Urinary bladder (tissue), 4 donors: Measurements from ENCODE around the gene RHD. TPM values are rescaled to one million over a fixed set of nuclear protein-coding genes. Genes with fewer than 3 reads are reported as not detected.
A peak's percentile ranks its signal among the peaks of the same experiment; 100 is the strongest.
"Not testable (repeated sequence)": the region's sequence is repeated elsewhere in the genome, so short reads cannot be mapped to it uniquely, and the experiment has no call there.

ENCODE experiments used
- DNase-seq: peaks from one replicate; pipeline ENCODE4 v3.0.0-alpha.2; 2015; ENCODE audit errors: extremely low spot score
- H3K27ac ChIP-seq: one replicate; pipeline ENCODE4 v1.5.1; 2013; ENCODE audit warnings: low read depth, mild to moderate bottlenecking, moderate library complexity
- H3K36me3 ChIP-seq: one replicate; pipeline ENCODE4 v1.6.1; 2013; ENCODE audit warnings: mild to moderate bottlenecking, moderate library complexity; ENCODE audit not compliant: insufficient read depth
- H3K4me1 ChIP-seq: one replicate; pipeline ENCODE4 v1.6.1; 2013; ENCODE audit warnings: mild to moderate bottlenecking, moderate library complexity; ENCODE audit not compliant: insufficient read depth
- H3K4me3 ChIP-seq: one replicate; pipeline ENCODE4 v1.5.1; 2013; ENCODE audit warnings: low read depth, low read length
- WGBS: extraction: QIAGEN DNeasy Blood & Tissue Kit; methylation state at CpG from one replicate; pipeline ENCODE4 v1.1.7; 2013; 5-methylcytosine and 5-hydroxymethylcytosine counted together
- polyA plus RNA-seq: library from polyadenylated mRNA; stranded (reverse); fragments of 200-250 nt; gene quantifications from one replicate; pipeline ENCODE4 v1.2.3, GENCODE V29; 2013
- total RNA-seq: library from RNA; depleted of rRNA; stranded (reverse); fragments of >200 nt; gene quantifications from one replicate; pipeline ENCODE4 v1.2.3, GENCODE V29; 2014
- donor health status: healthy with polysubstance abuse.
- donor health status: healthy.

Gene RHD
- total RNA-seq: 0.69 TPM
- polyA plus RNA-seq: not detected

GRCh38 chr1:25272238-25272637 lies at the start of gene RHD:
Gene RHD (plus strand): TSS chr1:25272509. CDS start chr1:25272548, 39 bp downstream.
- H3K36me3 ChIP-seq, H3K4me3 ChIP-seq, H3K27ac ChIP-seq, DNase-seq, H3K4me1 ChIP-seq: not testable (repeated sequence)
- 75% methylated on average over 8 of the region's 8 CpGs for WGBS

GRCh38 chr1:25222606-25223005 lies 49.7 kb upstream of the RHD start:
- WGBS: 91% methylated on average over 4 of the region's 4 CpGs

GRCh38 chr1:25223471-25223870 lies 48.8 kb upstream of the RHD start:
- Histone ChIP-seq H3K4me3 (no peak overlapping the region), H3K4me1 (no peaks in the 10 kb centered on the region), H3K36me3 (peaks cover 10% of the 10 kb centered on the region), H3K27ac (no peak overlapping the region)
- WGBS: 78% methylated on average over 3 of the region's 3 CpGs
- DNase-seq: no peak

More at GRCh38 chr1:25222606-25223005, 49.7 kb upstream of the RHD start:
- no peak overlapping the region for H3K27ac ChIP-seq
- DNase-seq: no peak
- H3K4me1 ChIP-seq: no peaks in the 10 kb centered on the region
- peaks cover 8% of the 10 kb centered on the region for H3K36me3 ChIP-seq
- H3K4me3 ChIP-seq: no peak overlapping the region

- under 1% methylated on average over 54 of the region's 54 CpGs for WGBS
- Histone ChIP-seq H3K4me3 (peak within 1 kb of the TSS; percentile 93), H3K4me1 (no peaks in the 10 kb centered on the region), H3K27ac (peak within 1 kb of the TSS; percentile 80), H3K36me3 (peaks cover 7% of the 10 kb centered on the region)
- DNase-seq: peak; percentile 90
Measured at GRCh38 chr1:25232027-25232865, 40.1 kb upstream of the RHD start, which contains the start of gene SYF2. Gene SYF2 (minus strand): TSS chr1:25232502. CDS start chr1:25232467, 35 bp downstream.

- peak overlapping the region; percentile 80 for H3K27ac ChIP-seq
- peak overlapping the region; percentile 93 for H3K4me3 ChIP-seq
- no peak for DNase-seq
- peaks cover 5% of the 10 kb centered on the region for H3K36me3 ChIP-seq
- WGBS: 22% methylated on average over 13 of the region's 13 CpGs
- no peaks in the 10 kb centered on the region for H3K4me1 ChIP-seq
Measured at GRCh38 chr1:25232866-25233784, 39.2 kb upstream of the RHD start.

GRCh38 chr1:25235411-25235810 lies 36.9 kb upstream of the RHD start:
- not testable (repeated sequence) for DNase-seq, H3K36me3 ChIP-seq, H3K4me3 ChIP-seq, H3K4me1 ChIP-seq, H3K27ac ChIP-seq
- 98% methylated on average over 10 of the region's 10 CpGs for WGBS

GRCh38 chr1:25236261-25236660 lies 36.0 kb upstream of the RHD start:
- not testable (repeated sequence) for H3K27ac ChIP-seq, H3K36me3 ChIP-seq, H3K4me3 ChIP-seq, H3K4me1 ChIP-seq, DNase-seq
- WGBS: 94% methylated on average over 7 of the region's 7 CpGs

GRCh38 chr1:25238046-25238445 lies 34.3 kb upstream of the RHD start:
- Histone ChIP-seq H3K4me1 (no peaks in the 10 kb centered on the region), H3K4me3 (no peak overlapping the region), H3K36me3 (peaks cover 4% of the 10 kb centered on the region), H3K27ac (peak overlapping the region; percentile 10)
- no peak for DNase-seq
- 90% methylated on average over 11 of the region's 11 CpGs for WGBS

- Histone ChIP-seq H3K27ac (peak overlapping the region; percentile 95), H3K4me3 (peak overlapping the region; percentile 40), H3K4me1 (no peaks in the 10 kb centered on the region), H3K36me3 (peaks cover 4% of the 10 kb centered on the region)
- DNase-seq: peak; percentile 86
- under 1% methylated on average over 41 of the region's 41 CpGs for WGBS
Measured at GRCh38 chr1:25239681-25240541, 32.4 kb upstream of the RHD start.

- 45% methylated on average over 6 of the region's 6 CpGs for WGBS
- no peak overlapping the region for H3K4me3 ChIP-seq
- peaks cover 2% of the 10 kb centered on the region for H3K4me1 ChIP-seq
- H3K27ac ChIP-seq: no peak overlapping the region
- H3K36me3 ChIP-seq: peaks cover 4% of the 10 kb centered on the region
- DNase-seq: no peak
Measured at GRCh38 chr1:25243907-25244306, 28.4 kb upstream of the RHD start.

- Histone ChIP-seq H3K36me3 (peaks cover 4% of the 10 kb centered on the region), H3K27ac (no peak overlapping the region), H3K4me1 (peaks cover 2% of the 10 kb centered on the region), H3K4me3 (peak overlapping the region; percentile 2)
- 79% methylated on average over 5 of the region's 5 CpGs for WGBS
- no peak for DNase-seq
Measured at GRCh38 chr1:25245393-25245792, 26.9 kb upstream of the RHD start.

- DNase-seq: no peak
- WGBS: 20% methylated on average over 30 of the region's 30 CpGs
- Histone ChIP-seq H3K4me3 (peak overlapping the region; percentile 81), H3K36me3 (peaks cover 4% of the 10 kb centered on the region), H3K4me1 (peaks cover 2% of the 10 kb centered on the region), H3K27ac (peak overlapping the region; percentile 74)
Measured at GRCh38 chr1:25245809-25246599, 26.3 kb upstream of the RHD start.
